PC-9 (cell line): ENCODE data around the gene NOTO.
"Not testable (repeated sequence)": the region's sequence is repeated elsewhere in the genome, so short reads cannot be mapped to it uniquely, and the experiment has no call there.

Experiments
- CTCF ChIP-seq: fragments of 200-600 bp; sonication (generic); conservative IDR thresholded peaks from 2 replicates; pipeline ENCODE4 v1.6.1; 2017; ENCODE audit warnings: mixed run types, antibody characterized with exemption, mild to moderate bottlenecking, moderate library complexity
- EZH2 ChIP-seq: fragments of 200-600 bp; sonication (generic); IDR thresholded peaks from 2 replicates; pipeline ENCODE4 v1.8.0; 2017; ENCODE audit warnings: antibody characterized with exemption, low read depth

DNA sequence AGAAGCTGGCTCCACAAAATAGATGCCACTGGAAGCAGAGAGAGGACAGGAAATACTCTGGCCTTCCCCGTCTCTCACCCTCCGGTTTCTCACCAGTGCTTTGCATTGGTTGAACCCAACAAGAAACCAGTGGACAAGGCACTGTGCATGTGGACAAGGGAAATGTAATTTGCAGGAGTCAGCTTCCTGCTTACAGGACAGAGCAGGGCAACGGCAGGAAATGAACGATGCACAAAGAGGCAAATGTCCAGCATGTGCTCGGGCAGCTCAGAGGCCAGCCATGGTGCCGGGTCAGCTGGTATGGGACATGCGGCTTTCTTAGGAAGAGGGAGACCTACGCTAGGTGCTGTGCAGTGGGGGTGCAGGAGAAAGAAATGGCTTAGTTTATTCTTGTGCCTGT lies 35.6 kb upstream of the NOTO start:
- not testable (repeated sequence) for TF ChIP-seq CTCF, EZH2
